Bronchial epithelial cell (primary cell): ENCODE results near the gene OR4F6. TPM values are rescaled to one million over a fixed set of nuclear protein-coding genes. Genes with fewer than 3 reads are reported as not detected.
"Not testable (repeated sequence)": the region's sequence is repeated elsewhere in the genome, so short reads cannot be mapped to it uniquely, and the experiment has no call there.

ENCODE experiments used
- DNase-seq: peaks from one replicate; pipeline ENCODE4 v3.0.0-alpha.2; 2010; ENCODE audit warnings: low read depth
- FAIRE-seq: peaks from 2 replicates; lab custom pipeline; 2011; peaks lifted over from hg19 to GRCh38; lab: Jason Lieb, UNC
- H3K27me3 ChIP-seq: 2 replicates; pipeline ENCODE4 v1.5.1; 2011; ENCODE audit warnings: low read length; ENCODE audit not compliant: control insufficient read depth, insufficient read depth
- H3K36me3 ChIP-seq: 2 replicates; pipeline ENCODE4 v1.5.1; 2011; ENCODE audit warnings: low read length; ENCODE audit not compliant: control insufficient read depth, insufficient read depth
- H3K4me3 ChIP-seq: 2 replicates; pipeline ENCODE4 v1.5.1; 2011; ENCODE audit warnings: mild to moderate bottlenecking, low read depth, low read length, control low read depth
- CTCF ChIP-seq: IDR thresholded peaks from 2 replicates; pipeline ENCODE4 v1.5.1; 2011; ENCODE audit warnings: mild to moderate bottlenecking, moderate library complexity, low read length, control low read depth, inconsistent platforms; ENCODE audit not compliant: insufficient read depth, severe bottlenecking
- total RNA-seq: library from RNA; depleted of rRNA; stranded (reverse); fragments of >200 nt; gene quantifications from 2 replicates; pipeline ENCODE4 v1.2.1, GENCODE V29; 2014

The OR4F6 gene
- total RNA-seq, 1 donor from 2014 or later = not detected

GRCh38 chr15:101775136-101775535, 28.2 kb upstream of the OR4F6 start:
- TF ChIP-seq CTCF = no peak
- DNase-seq (no peak), FAIRE-seq (no peak)
- Histone ChIP-seq H3K36me3 (no peaks in the 10 kb centered on the region), H3K4me3 (no peak overlapping the region), H3K27me3 (peaks cover 6% of the 10 kb centered on the region)

GRCh38 chr15:101778576-101778975, 24.7 kb upstream of the OR4F6 start:
- not testable (repeated sequence) for H3K36me3 ChIP-seq, H3K4me3 ChIP-seq, H3K27me3 ChIP-seq, FAIRE-seq, DNase-seq

- not testable (repeated sequence) for H3K27me3 ChIP-seq, H3K36me3 ChIP-seq, FAIRE-seq, H3K4me3 ChIP-seq
- peak; percentile 47 for DNase-seq
Observed at GRCh38 chr15:101780225-101780624, 23.1 kb upstream of the OR4F6 start.

- Histone ChIP-seq H3K4me3 (no peak overlapping the region), H3K27me3 (peaks cover 6% of the 10 kb centered on the region), H3K36me3 (no peaks in the 10 kb centered on the region)
- no peak for TF ChIP-seq CTCF
- FAIRE-seq (no peak), DNase-seq (no peak)
Observed at GRCh38 chr15:101781928-101782327, 21.4 kb upstream of the OR4F6 start.

- no peak for DNase-seq
- no peak for FAIRE-seq
- Histone ChIP-seq H3K27me3 (no peaks in the 10 kb centered on the region), H3K4me3 (no peak overlapping the region), H3K36me3 (no peaks in the 10 kb centered on the region)
- no peak for TF ChIP-seq CTCF
Observed at GRCh38 chr15:101784644-101785043, 18.7 kb upstream of the OR4F6 start.

- not testable (repeated sequence) for FAIRE-seq, H3K36me3 ChIP-seq, H3K27me3 ChIP-seq, H3K4me3 ChIP-seq, DNase-seq
Observed at GRCh38 chr15:101786422-101786821, 16.9 kb upstream of the OR4F6 start.

GRCh38 chr15:101788001-101788400, 15.3 kb upstream of the OR4F6 start:
- not testable (repeated sequence) for FAIRE-seq, DNase-seq, H3K36me3 ChIP-seq, H3K27me3 ChIP-seq, H3K4me3 ChIP-seq

GRCh38 chr15:101788503-101789269, 14.6 kb upstream of the OR4F6 start:
- DNase-seq, H3K27me3 ChIP-seq, H3K4me3 ChIP-seq, FAIRE-seq, H3K36me3 ChIP-seq: not testable (repeated sequence)

- not testable (repeated sequence) for DNase-seq, H3K27me3 ChIP-seq, H3K36me3 ChIP-seq, H3K4me3 ChIP-seq
- peak; percentile 88 for FAIRE-seq
Observed at GRCh38 chr15:101790748-101791147, 12.6 kb upstream of the OR4F6 start.

- H3K36me3 ChIP-seq, DNase-seq, FAIRE-seq, H3K4me3 ChIP-seq, H3K27me3 ChIP-seq: not testable (repeated sequence)
Observed at GRCh38 chr15:101793981-101794380, 9.3 kb upstream of the OR4F6 start.
